GM23248 (cell line): ENCODE measurements around the gene DDX18.

Source experiments
- EZH2 ChIP-seq: fragments of 200-600 bp; sonication (generic); IDR thresholded peaks from 2 replicates; pipeline ENCODE4 v1.6.1; 2018; ENCODE audit warnings: antibody characterized with exemption, mild to moderate bottlenecking; ENCODE audit not compliant: insufficient read depth, poor library complexity, severe bottlenecking
- EZH2phosphoT487 ChIP-seq: fragments of 200-600 bp; sonication (generic); IDR thresholded peaks from 2 replicates; pipeline ENCODE4 v1.6.1; 2018; ENCODE audit warnings: antibody characterized with exemption, moderate library complexity, mild to moderate bottlenecking, low read depth; ENCODE audit not compliant: insufficient read depth

- TF ChIP-seq EZH2phosphoT487: no peak
- TF ChIP-seq EZH2: no peak
Measured at GRCh38 chr2:117835990-117836760, 21.7 kb downstream of the DDX18 start.
